Karpas-422 (cell line): ENCODE measurements around the gene C16orf74. TPM values are rescaled to one million over a fixed set of nuclear protein-coding genes. Genes with fewer than 3 reads are reported as not detected.

Source experiments
- DNase-seq: peaks from one replicate; pipeline ENCODE4 v3.0.0-alpha.2; 2015
- H2AFZ ChIP-seq: fragments of 200-600 bp; sonication (generic); 2 replicates; pipeline ENCODE4 v1.6.1; 2014; ENCODE audit warnings: antibody characterized with exemption, low read length, mixed read lengths
- H3K27ac ChIP-seq: fragments of 200-600 bp; sonication (generic); 2 replicates; pipeline ENCODE4 v1.5.1; 2014; ENCODE audit warnings: mild to moderate bottlenecking, low read length, moderate library complexity
- H3K27me3 ChIP-seq: fragments of 200-600 bp; sonication (generic); 2 replicates; pipeline ENCODE4 v1.6.1; 2014; ENCODE audit warnings: low read length, mixed read lengths
- H3K36me3 ChIP-seq: fragments of 200-600 bp; sonication (generic); 2 replicates; pipeline ENCODE4 v1.6.1; 2014; ENCODE audit warnings: low read length, mixed read lengths; ENCODE audit not compliant: insufficient read depth
- H3K4me1 ChIP-seq: fragments of 200-600 bp; sonication (generic); 2 replicates; pipeline ENCODE4 v1.6.1; 2014; ENCODE audit warnings: mild to moderate bottlenecking, low read length, mixed read lengths
- H3K4me2 ChIP-seq: fragments of 200-600 bp; sonication (generic); 2 replicates; pipeline ENCODE4 v1.6.1; 2014; ENCODE audit warnings: low read length, low read depth, mild to moderate bottlenecking; ENCODE audit not compliant: poor library complexity, severe bottlenecking
- H3K4me3 ChIP-seq: fragments of 200-600 bp; sonication (generic); 2 replicates; pipeline ENCODE4 v1.5.1; 2014; ENCODE audit warnings: mild to moderate bottlenecking, antibody characterized with exemption, low read length, mixed read lengths
- H3K79me2 ChIP-seq: fragments of 200-600 bp; sonication (generic); 2 replicates; pipeline ENCODE4 v1.6.1; 2014; ENCODE audit warnings: mild to moderate bottlenecking, low read length, mixed read lengths
- H3K9ac ChIP-seq: fragments of 200-600 bp; sonication (generic); 2 replicates; pipeline ENCODE4 v1.6.0; 2014; ENCODE audit warnings: low read length
- H3K9me2 ChIP-seq: fragments of 200-600 bp; sonication (generic), shearing (Covaris generic); replicated peaks from 2 replicates; pipeline ENCODE4 v1.6.0; 2014; ENCODE audit warnings: mild to moderate bottlenecking, low read length, moderate library complexity; ENCODE audit not compliant: insufficient read depth
- H3K9me3 ChIP-seq: fragments of 300-700, 200-600 bp; sonication (generic); 2 replicates; pipeline ENCODE4 v1.6.1; 2014; ENCODE audit warnings: low read length, mixed read lengths
- H4K20me1 ChIP-seq: fragments of 200-600 bp; sonication (generic); 2 replicates; pipeline ENCODE4 v1.6.1; 2014; ENCODE audit warnings: mild to moderate bottlenecking, antibody characterized with exemption, low read length, low read depth; ENCODE audit not compliant: insufficient read depth
- total RNA-seq: library from RNA; depleted of rRNA; stranded (reverse); fragments of >200 nt; shearing (Covaris generic); gene quantifications from 2 replicates; pipeline ENCODE4 v1.2.3, GENCODE V29; 2014; ENCODE audit warnings: low replicate concordance

C16orf74 gene
- total RNA-seq, 1 experiment from 2014 or later, result 13.3 TPM

GRCh38 chr16:85717393-85718152 lies 33.3 kb downstream of the C16orf74 start:
- Histone ChIP-seq H3K9ac (no peak overlapping the region), H3K27me3 (no peaks in the 10 kb centered on the region), H3K4me2 (no peak overlapping the region), H3K4me3 (no peak overlapping the region), H3K27ac (no peak overlapping the region), H3K79me2 (no peaks in the 10 kb centered on the region), H3K36me3 (no peaks in the 10 kb centered on the region), H4K20me1 (peaks cover 4% of the 10 kb centered on the region; the same call in 1 of the 2 replicates), H3K9me3 (no peaks in the 10 kb centered on the region), H2AFZ (no peak overlapping the region), H3K4me1 (no peaks in the 10 kb centered on the region), H3K9me2 (no peaks in the 10 kb centered on the region)
- peak; percentile 91 for DNase-seq

- no peak overlapping the region for H3K4me2 ChIP-seq
- H3K36me3 ChIP-seq, result no peaks in the 10 kb centered on the region
- peaks cover 4% of the 10 kb centered on the region; the same call in 1 of the 2 replicates for H3K9me3 ChIP-seq
- no peaks in the 10 kb centered on the region for H3K4me1 ChIP-seq
- H3K27ac ChIP-seq, result no peak overlapping the region
- no peak for DNase-seq
- H3K9me2 ChIP-seq, result no peaks in the 10 kb centered on the region
- H2AFZ ChIP-seq, result no peak overlapping the region
- no peaks in the 10 kb centered on the region for H3K27me3 ChIP-seq
- H4K20me1 ChIP-seq, result peaks cover 4% of the 10 kb centered on the region; the same call in 1 of the 2 replicates
- H3K79me2 ChIP-seq, result no peaks in the 10 kb centered on the region
- H3K9ac ChIP-seq, result no peak overlapping the region
- H3K4me3 ChIP-seq, result no peak overlapping the region
Measured at GRCh38 chr16:85716680-85717038, 34.2 kb downstream of the C16orf74 start.

- Histone ChIP-seq H3K27ac (no peak overlapping the region), H3K27me3 (no peaks in the 10 kb centered on the region), H2AFZ (no peak overlapping the region), H3K9me2 (no peaks in the 10 kb centered on the region), H3K9ac (no peak overlapping the region), H3K9me3 (peaks cover 4% of the 10 kb centered on the region; the same call in 1 of the 2 replicates), H3K36me3 (no peaks in the 10 kb centered on the region), H3K4me2 (no peak overlapping the region), H3K4me1 (no peaks in the 10 kb centered on the region), H3K4me3 (no peak overlapping the region), H3K79me2 (no peaks in the 10 kb centered on the region), H4K20me1 (peaks cover 4% of the 10 kb centered on the region; the same call in 1 of the 2 replicates)
- no peak for DNase-seq
Measured at GRCh38 chr16:85716022-85716679, 34.7 kb downstream of the C16orf74 start.

- Histone ChIP-seq H3K79me2 (no peaks in the 10 kb centered on the region), H3K4me2 (no peak overlapping the region), H3K9me2 (no peaks in the 10 kb centered on the region), H3K27ac (no peak overlapping the region), H4K20me1 (peaks cover 4% of the 10 kb centered on the region; the same call in 1 of the 2 replicates), H3K36me3 (no peaks in the 10 kb centered on the region), H3K27me3 (no peaks in the 10 kb centered on the region), H3K4me3 (no peak overlapping the region), H3K4me1 (no peaks in the 10 kb centered on the region), H3K9ac (no peak overlapping the region), H2AFZ (no peak overlapping the region), H3K9me3 (peaks cover 4% of the 10 kb centered on the region; the same call in 1 of the 2 replicates)
- DNase-seq, result no peak
Measured at GRCh38 chr16:85715169-85716021, 35.5 kb downstream of the C16orf74 start.

GRCh38 chr16:85712801-85713200 lies 38.1 kb downstream of the C16orf74 start:
- no peaks in the 10 kb centered on the region for H3K9me2 ChIP-seq
- H3K36me3 ChIP-seq, result no peaks in the 10 kb centered on the region
- DNase-seq, result no peak
- no peak overlapping the region for H3K4me2 ChIP-seq
- H3K9me3 ChIP-seq, result peaks cover 4% of the 10 kb centered on the region; the same call in 1 of the 2 replicates
- no peaks in the 10 kb centered on the region for H3K79me2 ChIP-seq
- no peak overlapping the region for H2AFZ ChIP-seq
- H3K4me1 ChIP-seq, result no peaks in the 10 kb centered on the region
- H3K4me3 ChIP-seq, result no peak overlapping the region
- no peaks in the 10 kb centered on the region; the same call in 1 of the 2 replicates for H4K20me1 ChIP-seq
- H3K9ac ChIP-seq, result no peak overlapping the region
- no peak overlapping the region for H3K27ac ChIP-seq
- no peaks in the 10 kb centered on the region for H3K27me3 ChIP-seq

- H3K9ac ChIP-seq, result no peak overlapping the region
- no peak overlapping the region for H3K4me3 ChIP-seq
- no peaks in the 10 kb centered on the region for H3K36me3 ChIP-seq
- H3K9me2 ChIP-seq, result no peaks in the 10 kb centered on the region
- H3K79me2 ChIP-seq, result no peaks in the 10 kb centered on the region
- no peak overlapping the region for H3K4me2 ChIP-seq
- peaks cover 4% of the 10 kb centered on the region; the same call in 1 of the 2 replicates for H3K9me3 ChIP-seq
- H3K27ac ChIP-seq, result no peak overlapping the region
- H3K27me3 ChIP-seq, result no peaks in the 10 kb centered on the region
- no peaks in the 10 kb centered on the region for H3K4me1 ChIP-seq
- no peaks in the 10 kb centered on the region for H4K20me1 ChIP-seq
- no peak for DNase-seq
- H2AFZ ChIP-seq, result no peak overlapping the region
Measured at GRCh38 chr16:85711982-85712587, 38.8 kb downstream of the C16orf74 start.

GRCh38 chr16:85710732-85711131 lies 40.2 kb downstream of the C16orf74 start:
- no peak overlapping the region for H3K4me2 ChIP-seq
- H3K27me3 ChIP-seq, result no peaks in the 10 kb centered on the region
- no peak overlapping the region for H3K4me3 ChIP-seq
- H3K79me2 ChIP-seq, result no peaks in the 10 kb centered on the region
- H3K9me3 ChIP-seq, result peaks cover 4% of the 10 kb centered on the region; the same call in 1 of the 2 replicates
- no peaks in the 10 kb centered on the region for H3K36me3 ChIP-seq
- no peaks in the 10 kb centered on the region for H3K9me2 ChIP-seq
- no peak for DNase-seq
- no peaks in the 10 kb centered on the region for H3K4me1 ChIP-seq
- H3K27ac ChIP-seq, result no peak overlapping the region
- H4K20me1 ChIP-seq, result no peaks in the 10 kb centered on the region
- no peak overlapping the region for H2AFZ ChIP-seq
- no peak overlapping the region for H3K9ac ChIP-seq
